GM12892 (cell line): ENCODE results near the gene NACAD. TPM values are rescaled to one million over a fixed set of nuclear protein-coding genes. Genes with fewer than 3 reads are reported as not detected.

Experiments used
- DNase-seq: peaks from one replicate; pipeline ENCODE4 v3.0.0; 2011; ENCODE audit not compliant: insufficient read length
- FAIRE-seq: peaks from 2 replicates; lab custom pipeline; 2011; peaks lifted over from hg19 to GRCh38; lab: Jason Lieb, UNC
- POLR2A ChIP-seq: IDR thresholded peaks from 2 replicates; pipeline ENCODE4 v1.6.1; 2011; ENCODE audit warnings: low read depth, low read length, control low read depth
- POLR2AphosphoS5 ChIP-seq: IDR thresholded peaks from 2 replicates; pipeline ENCODE4 v1.6.1; 2011; ENCODE audit warnings: low read depth, low read length, control low read depth
- TAF1 ChIP-seq: IDR thresholded peaks from 2 replicates; pipeline ENCODE4 v1.6.1; 2011; ENCODE audit warnings: low read depth, mild to moderate bottlenecking, control low read depth, low read length, borderline replicate concordance
- polyA plus RNA-seq: library from polyadenylated mRNA; unstranded; fragments of >200 nt; gene quantifications from one replicate; pipeline ENCODE4 v1.2.1, GENCODE V29; 2012; ENCODE audit warnings: missing spikeins, inconsistent platforms; ENCODE audit not compliant: missing spikeins

NACAD gene
- 0.59 TPM for polyA plus RNA-seq

DNA sequence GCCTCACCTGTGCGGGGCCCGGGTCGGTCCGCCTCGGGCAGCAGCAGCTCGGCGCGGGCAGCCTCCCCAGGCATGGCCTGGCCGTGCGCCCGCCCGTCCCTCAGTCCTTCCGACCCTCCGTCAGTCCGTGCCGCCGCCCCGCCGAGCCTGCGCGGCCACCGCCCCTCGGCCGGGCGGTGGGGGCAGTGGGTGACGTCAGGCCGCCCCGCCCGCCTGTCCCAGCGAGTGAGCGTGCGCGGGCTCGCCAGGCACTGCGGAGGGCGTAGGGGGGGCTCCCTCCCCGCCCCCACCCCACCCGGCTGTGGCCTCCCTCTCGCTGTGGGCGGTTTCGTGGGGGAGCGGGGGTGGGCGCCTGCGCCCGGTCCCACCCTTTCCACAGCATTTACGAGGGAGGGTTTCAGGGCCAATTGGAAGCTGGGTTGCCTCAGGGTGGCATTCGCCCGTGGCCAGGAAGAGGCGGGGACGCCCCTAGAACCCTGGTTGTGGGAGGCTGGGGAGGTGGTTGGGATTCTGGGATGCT lies at the start of gene NACAD:
TSS of gene NACAD (minus strand) at position 149 of the 520 bp plus-strand sequence. CDS start at position 74, 75 bp downstream.
- TF ChIP-seq POLR2AphosphoS5 (no peak), POLR2A (no peak), TAF1 (no peak)
- FAIRE-seq (no peak), DNase-seq (no peak)

DNA sequence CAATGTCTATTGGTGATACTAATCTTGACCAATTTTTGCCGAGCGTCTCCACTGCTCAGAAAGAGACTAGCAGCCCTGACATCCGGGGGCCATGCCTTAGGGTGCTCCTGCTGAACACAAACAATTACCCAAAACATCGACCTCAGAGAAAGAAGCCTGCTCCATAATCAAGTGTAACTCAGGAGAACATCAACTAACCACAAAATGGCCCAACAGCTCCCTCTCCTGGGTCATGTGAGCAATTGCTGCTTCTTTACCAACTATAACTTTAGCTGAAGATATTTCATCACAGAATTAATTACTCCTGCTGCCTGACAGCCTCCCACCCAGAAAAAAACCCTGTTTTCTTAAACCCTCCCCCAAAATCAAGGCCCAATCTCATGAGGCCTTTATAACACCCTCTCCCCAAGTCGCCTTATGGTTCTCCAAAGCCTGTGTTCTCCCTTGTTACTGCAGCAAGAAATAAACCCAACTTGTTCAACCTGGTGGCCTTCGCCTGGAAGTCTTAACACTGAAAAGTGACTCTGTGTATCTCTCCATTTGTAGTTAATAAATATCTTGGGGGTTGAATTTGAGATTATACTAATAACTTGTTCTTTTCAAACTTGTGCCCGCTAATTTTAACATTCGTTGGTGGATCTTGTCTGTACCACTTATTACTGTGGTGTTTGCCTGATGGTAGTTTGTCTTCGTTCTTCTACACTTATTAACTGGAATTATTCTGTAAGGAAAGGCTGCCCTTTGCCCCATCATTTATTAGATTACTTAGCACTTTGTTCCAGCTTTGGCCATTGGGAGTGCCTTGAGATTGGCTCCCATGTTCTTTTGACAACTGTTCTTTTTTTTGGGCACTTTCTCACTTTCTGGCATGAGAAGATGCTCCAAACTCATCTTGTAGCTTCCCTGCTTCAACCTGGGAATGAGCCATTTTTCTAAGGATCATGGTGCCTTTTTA lies 47.6 kb upstream of the NACAD start:
- peak; percentile 81 for FAIRE-seq
- DNase-seq: peak; percentile 59
- TF ChIP-seq POLR2A (no peak), TAF1 (no peak), POLR2AphosphoS5 (no peak)

GRCh38 chr7:45133877-45134276 lies 45.1 kb upstream of the NACAD start:
- DNase-seq: no peak
- FAIRE-seq: no peak
- TF ChIP-seq POLR2A: no peak
- TF ChIP-seq POLR2AphosphoS5: no peak
- no peak for TF ChIP-seq TAF1

- no peak for TF ChIP-seq POLR2A
- TF ChIP-seq TAF1: no peak
- no peak for TF ChIP-seq POLR2AphosphoS5
- FAIRE-seq: no peak
- no peak for DNase-seq
These were observed 44.6 kb upstream of the NACAD start for GRCh38 chr7:45133352-45133751.

DNA sequence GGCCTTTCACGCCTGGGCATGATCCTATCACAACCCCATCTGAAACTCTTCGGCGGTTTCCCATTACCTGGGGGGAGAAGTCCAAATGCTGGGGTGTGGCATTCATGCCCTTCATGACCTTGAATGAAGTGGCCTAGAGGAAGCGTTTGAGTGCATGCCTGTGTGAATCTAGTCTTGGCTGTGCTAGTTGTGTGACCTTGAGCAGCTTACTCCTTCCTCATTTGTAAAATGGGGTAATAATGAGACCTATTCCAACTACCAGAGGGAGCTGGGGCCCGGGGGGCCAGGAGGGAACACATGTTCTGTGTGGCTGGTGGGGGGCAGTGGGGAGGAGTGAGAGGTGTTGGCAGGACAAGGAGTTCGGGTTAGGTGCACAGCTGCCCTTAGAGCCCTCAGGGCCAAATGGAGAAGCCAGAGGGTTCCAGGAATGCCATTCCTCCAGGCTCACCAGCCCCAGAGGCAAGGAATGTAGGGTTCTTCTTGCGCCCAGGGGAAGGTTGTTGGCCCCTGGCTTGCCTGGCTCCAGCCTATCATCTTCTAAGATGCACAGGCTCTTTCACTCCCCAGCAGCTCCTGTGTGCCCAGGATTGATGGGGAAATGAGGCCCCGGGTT lies 44.0 kb upstream of the NACAD start:
- no peak for FAIRE-seq

GRCh38 chr7:45131891-45132290 lies 43.1 kb upstream of the NACAD start:
- TF ChIP-seq TAF1: no peak
- no peak for TF ChIP-seq POLR2AphosphoS5
- no peak for TF ChIP-seq POLR2A
- FAIRE-seq (no peak), DNase-seq (no peak)

More for the DNA sequence above, 44.0 kb upstream of the NACAD start:
- no peak for TF ChIP-seq POLR2AphosphoS5
- TF ChIP-seq TAF1: no peak
- no peak for TF ChIP-seq POLR2A
- DNase-seq: no peak

GRCh38 chr7:45130910-45131309 lies 42.1 kb upstream of the NACAD start:
- TF ChIP-seq POLR2A (no peak), POLR2AphosphoS5 (no peak), TAF1 (no peak)
- DNase-seq: no peak
- no peak for FAIRE-seq

GRCh38 chr7:45129906-45130305 lies 41.1 kb upstream of the NACAD start:
- DNase-seq (no peak), FAIRE-seq (no peak)
- TF ChIP-seq POLR2A (no peak), POLR2AphosphoS5 (no peak), TAF1 (no peak)

GRCh38 chr7:45129181-45129800 lies 40.5 kb upstream of the NACAD start:
- DNase-seq: no peak
- no peak for FAIRE-seq
- no peak for TF ChIP-seq POLR2A
- no peak for TF ChIP-seq TAF1
- TF ChIP-seq POLR2AphosphoS5: no peak

GRCh38 chr7:45126920-45127319 lies 38.2 kb upstream of the NACAD start:
- FAIRE-seq (no peak), DNase-seq (no peak)
- TF ChIP-seq TAF1: no peak
- no peak for TF ChIP-seq POLR2AphosphoS5
- TF ChIP-seq POLR2A: no peak

- FAIRE-seq: no peak
- TF ChIP-seq TAF1 (no peak), POLR2AphosphoS5 (no peak), POLR2A (no peak)
- no peak for DNase-seq
These were observed 37.4 kb upstream of the NACAD start for GRCh38 chr7:45126201-45126600.

- DNase-seq: no peak
- TF ChIP-seq POLR2AphosphoS5: no peak
- no peak for TF ChIP-seq POLR2A
- TF ChIP-seq TAF1: no peak
- FAIRE-seq: no peak
These were observed 36.6 kb upstream of the NACAD start for GRCh38 chr7:45125193-45125904.
